ENCODE measurements around the gene VCPKMT. TPM values are rescaled to one million over a fixed set of nuclear protein-coding genes. Genes with fewer than 3 reads are reported as not detected.
"Not testable (repeated sequence)": the region's sequence is repeated elsewhere in the genome, so short reads cannot be mapped to it uniquely, and the experiment has no call there.

Gene VCPKMT
- total RNA-seq, 1 experiment from 2014 or later, result 7.1 TPM

DNA sequence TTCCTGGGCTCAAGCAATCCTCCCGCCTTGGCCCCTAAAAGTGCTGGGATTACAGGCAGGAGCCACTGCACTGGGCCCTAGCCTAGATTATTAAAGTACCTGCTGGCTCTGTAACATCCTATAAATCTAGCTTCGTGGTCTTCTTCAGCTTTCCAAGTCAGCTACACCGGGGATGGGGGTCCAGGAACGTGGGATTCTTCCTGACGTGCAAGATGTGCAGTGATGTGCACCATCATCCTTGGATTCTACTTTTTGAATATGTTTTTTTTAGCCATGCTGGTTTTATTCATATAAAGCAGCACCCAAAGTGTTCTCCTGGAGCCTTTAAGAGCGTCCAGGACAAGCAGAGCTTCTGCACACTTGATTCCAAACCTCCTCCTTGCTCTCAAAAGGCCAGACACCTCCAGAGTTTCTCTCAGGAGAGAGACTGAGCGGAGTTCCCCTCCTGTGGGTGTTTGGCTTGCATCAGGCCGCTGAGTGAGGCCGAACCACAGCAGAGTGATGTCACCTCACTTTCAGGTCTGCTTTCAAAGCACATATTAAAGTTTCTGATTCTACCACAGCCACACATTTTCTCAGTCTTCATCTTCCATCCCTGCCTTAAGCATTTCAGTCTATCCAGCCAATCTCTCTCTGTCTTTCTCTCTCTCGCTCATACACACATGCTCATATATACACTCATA is 33.4 kb downstream of the VCPKMT start:
- no peak overlapping the region for H3K27ac Mint-ChIP-seq (ENCODE audit: unreplicated experiment)
- intact Hi-C loops (cut with micrococcal nuclease; ENCODE audit: unreplicated experiment), result no loop called here
- no peak overlapping the region for H3K4me3 Mint-ChIP-seq (ENCODE audit: low read depth, unreplicated experiment)
- H3K27me3 Mint-ChIP-seq (ENCODE audit: unreplicated experiment), result no peaks in the 10 kb centered on the region
- no peaks in the 10 kb centered on the region for H3K9me3 Mint-ChIP-seq (ENCODE audit: low read depth, unreplicated experiment)
- no peaks in the 10 kb centered on the region for H3K4me1 Mint-ChIP-seq (ENCODE audit: low read depth, unreplicated experiment)
- CTCF ChIA-PET, result no interaction called here
- no TSS peak for BruUV-seq (replicated peaks)
- no peak for DNase-seq
- TF ChIP-seq, protein P1, sequence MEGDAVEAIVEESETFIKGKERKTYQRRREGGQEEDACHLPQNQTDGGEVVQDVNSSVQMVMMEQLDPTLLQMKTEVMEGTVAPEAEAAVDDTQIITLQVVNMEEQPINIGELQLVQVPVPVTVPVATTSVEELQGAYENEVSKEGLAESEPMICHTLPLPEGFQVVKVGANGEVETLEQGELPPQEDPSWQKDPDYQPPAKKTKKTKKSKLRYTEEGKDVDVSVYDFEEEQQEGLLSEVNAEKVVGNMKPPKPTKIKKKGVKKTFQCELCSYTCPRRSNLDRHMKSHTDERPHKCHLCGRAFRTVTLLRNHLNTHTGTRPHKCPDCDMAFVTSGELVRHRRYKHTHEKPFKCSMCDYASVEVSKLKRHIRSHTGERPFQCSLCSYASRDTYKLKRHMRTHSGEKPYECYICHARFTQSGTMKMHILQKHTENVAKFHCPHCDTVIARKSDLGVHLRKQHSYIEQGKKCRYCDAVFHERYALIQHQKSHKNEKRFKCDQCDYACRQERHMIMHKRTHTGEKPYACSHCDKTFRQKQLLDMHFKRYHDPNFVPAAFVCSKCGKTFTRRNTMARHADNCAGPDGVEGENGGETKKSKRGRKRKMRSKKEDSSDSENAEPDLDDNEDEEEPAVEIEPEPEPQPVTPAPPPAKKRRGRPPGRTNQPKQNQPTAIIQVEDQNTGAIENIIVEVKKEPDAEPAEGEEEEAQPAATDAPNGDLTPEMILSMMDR (IDR thresholded peaks at IDR 0.05; ENCODE audit: unreplicated experiment), result no peak
- H3K36me3 Mint-ChIP-seq (ENCODE audit: insufficient read depth, unreplicated experiment), result no peaks in the 10 kb centered on the region

DNA sequence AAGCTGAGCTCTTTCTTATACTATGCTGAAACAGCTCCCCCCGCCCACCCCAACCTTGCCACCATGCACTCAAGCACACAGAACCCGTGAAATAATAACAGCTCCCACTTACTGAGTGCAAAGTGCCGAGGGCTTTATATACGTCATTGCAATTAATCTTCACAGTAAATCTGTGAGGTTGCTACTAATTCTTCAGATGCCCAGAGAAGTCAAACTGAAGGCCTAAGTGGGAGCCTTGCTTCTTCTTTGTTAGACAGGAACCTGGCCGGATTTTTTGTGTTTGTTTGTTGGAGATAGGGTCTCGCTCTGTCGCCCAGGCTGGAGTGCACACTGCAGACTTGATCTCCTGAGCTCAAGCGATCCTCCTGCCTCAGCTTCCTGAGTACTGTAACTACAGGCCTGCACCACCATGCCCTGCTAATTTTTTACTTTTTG is 34.0 kb downstream of the VCPKMT start:
- BruUV-seq (replicated peaks), result no TSS peak
- intact Hi-C loops (cut with micrococcal nuclease; ENCODE audit: unreplicated experiment), result no loop called here
- Mint-ChIP-seq H3K4me1 (ENCODE audit: low read depth, unreplicated experiment) (no peaks in the 10 kb centered on the region), H3K4me3 (ENCODE audit: low read depth, unreplicated experiment) (no peak overlapping the region), H3K27me3 (ENCODE audit: unreplicated experiment) (no peaks in the 10 kb centered on the region), H3K27ac (ENCODE audit: unreplicated experiment) (no peak overlapping the region), H3K9me3 (ENCODE audit: low read depth, unreplicated experiment) (no peaks in the 10 kb centered on the region), H3K36me3 (ENCODE audit: insufficient read depth, unreplicated experiment) (no peaks in the 10 kb centered on the region)
- TF ChIP-seq, protein P1 (IDR thresholded peaks at IDR 0.05; ENCODE audit: unreplicated experiment), result no peak
- no peak for DNase-seq
- CTCF ChIA-PET, result no interaction called here

DNA sequence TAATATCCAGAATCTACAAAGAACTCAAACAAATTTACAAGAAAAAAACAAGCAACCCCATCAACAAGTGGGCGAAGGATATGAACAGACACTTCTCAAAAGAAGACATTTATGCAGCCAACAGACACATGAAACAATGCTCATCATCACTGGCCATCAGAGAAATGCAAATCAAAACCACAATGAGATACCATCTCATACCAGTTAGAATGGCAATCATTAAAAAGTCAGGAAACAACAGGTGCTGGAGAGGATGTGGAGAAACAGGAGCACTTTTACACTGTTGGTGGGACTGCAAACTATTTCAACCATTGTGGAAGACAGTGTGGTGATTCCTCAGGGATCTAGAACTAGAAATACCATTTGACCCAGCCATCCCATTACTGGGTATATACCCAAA is 37.3 kb downstream of the VCPKMT start:
- DNase-seq; H3K4me3 Mint-ChIP-seq (ENCODE audit: low read depth, unreplicated experiment); CTCF ChIA-PET; intact Hi-C loops (cut with micrococcal nuclease; ENCODE audit: unreplicated experiment); H3K27me3 Mint-ChIP-seq (ENCODE audit: unreplicated experiment); H3K27ac Mint-ChIP-seq (ENCODE audit: unreplicated experiment); BruUV-seq (replicated peaks); H3K4me1 Mint-ChIP-seq (ENCODE audit: low read depth, unreplicated experiment); H3K36me3 Mint-ChIP-seq (ENCODE audit: insufficient read depth, unreplicated experiment); H3K9me3 Mint-ChIP-seq (ENCODE audit: low read depth, unreplicated experiment): not testable (repeated sequence)

DNA sequence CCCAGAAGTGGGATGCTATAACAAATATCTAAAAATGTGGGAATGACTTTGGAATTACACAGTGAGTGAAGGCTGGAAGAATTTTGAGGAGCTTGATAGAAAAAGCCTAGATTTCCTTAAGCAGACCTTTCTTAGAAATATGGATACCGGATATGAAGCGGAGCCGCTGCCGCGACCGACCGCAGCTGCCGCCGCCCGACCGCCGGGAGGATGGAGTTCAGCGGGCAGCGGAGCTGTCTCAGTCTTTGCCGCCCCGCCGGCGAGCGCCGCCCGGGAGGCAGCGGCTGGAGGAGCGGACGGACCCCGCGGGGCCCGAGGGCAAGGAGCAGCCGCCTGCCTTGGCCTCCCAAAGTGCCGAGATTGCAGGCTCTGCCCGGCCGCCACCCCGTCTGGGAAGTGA is 42.7 kb downstream of the VCPKMT start:
- H3K4me3 Mint-ChIP-seq (ENCODE audit: low read depth, unreplicated experiment); intact Hi-C loops (cut with micrococcal nuclease; ENCODE audit: unreplicated experiment); H3K36me3 Mint-ChIP-seq (ENCODE audit: insufficient read depth, unreplicated experiment); H3K27ac Mint-ChIP-seq (ENCODE audit: unreplicated experiment); H3K4me1 Mint-ChIP-seq (ENCODE audit: low read depth, unreplicated experiment); BruUV-seq (replicated peaks); CTCF ChIA-PET; DNase-seq; H3K9me3 Mint-ChIP-seq (ENCODE audit: low read depth, unreplicated experiment); H3K27me3 Mint-ChIP-seq (ENCODE audit: unreplicated experiment): not testable (repeated sequence)

DNA sequence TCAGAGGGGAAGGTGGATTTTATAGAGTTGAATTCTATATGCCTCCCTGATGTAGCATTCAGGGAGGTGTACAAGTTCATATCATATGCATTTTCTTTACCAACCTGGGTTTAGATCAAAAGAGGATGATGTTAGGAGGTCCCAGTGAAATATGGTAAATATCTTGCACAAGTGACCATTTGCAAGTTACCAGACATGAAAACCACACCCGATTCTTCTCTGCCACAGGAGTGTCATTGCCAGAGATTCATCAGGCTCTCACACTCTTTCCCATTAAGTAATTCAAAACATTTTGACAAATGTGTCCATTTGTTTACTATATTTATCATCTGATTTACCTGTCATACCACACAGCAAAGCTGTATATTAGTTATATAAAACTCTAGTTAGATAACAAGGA is 44.0 kb downstream of the VCPKMT start:
- Mint-ChIP-seq H3K4me3 (ENCODE audit: low read depth, unreplicated experiment) (no peak overlapping the region), H3K4me1 (ENCODE audit: low read depth, unreplicated experiment) (peaks cover 9% of the 10 kb centered on the region), H3K9me3 (ENCODE audit: low read depth, unreplicated experiment) (peaks cover 3% of the 10 kb centered on the region), H3K27me3 (ENCODE audit: unreplicated experiment) (no peaks in the 10 kb centered on the region), H3K27ac (ENCODE audit: unreplicated experiment) (no peak overlapping the region), H3K36me3 (ENCODE audit: insufficient read depth, unreplicated experiment) (peaks cover 5% of the 10 kb centered on the region)
- CTCF ChIA-PET, result no interaction called here
- intact Hi-C loops (cut with micrococcal nuclease; ENCODE audit: unreplicated experiment), result no loop called here
- no peak for DNase-seq
- no TSS peak for BruUV-seq (replicated peaks)
- TF ChIP-seq, protein P1 (IDR thresholded peaks at IDR 0.05; ENCODE audit: unreplicated experiment), result no peak
